HepG2 (cell line): ENCODE data around the gene SFXN5. TPM values are rescaled to one million over a fixed set of nuclear protein-coding genes. Genes with fewer than 3 reads are reported as not detected.

Experiments
- ATAC-seq: fragments of 200-7000 bp; cut with Tn5 transposase; 3 replicates; pipeline ENCODE4 v1.9.1; 2020; ENCODE audit warnings: mild to moderate bottlenecking, moderate library complexity
- BruUV-seq: library from RNA; stranded (reverse); fragments of 400-500 nt; replicated peaks from 2 replicates; lab custom pipeline; 2021; lab: Mats Ljungman, UMichigan
- CTCF ChIA-PET: fragments of 300-600 bp; formaldehyde crosslinking; extraction: SDS; loops from one replicate; lab custom pipeline; 2021; ENCODE audit warnings: low total read pairs, inconsistent platforms, low intra/inter-chr PET ratio; lab: Yijun Ruan, JAX
- POLR2A ChIA-PET: fragments of 350-600 bp; sonication (Branson Sonifier 250); formaldehyde crosslinking; loops from one replicate; lab custom pipeline; 2020; ENCODE audit warnings: antibody characterized with exemption, inconsistent platforms; lab: Yijun Ruan, JAX
- DNase-seq: peaks from one replicate; pipeline ENCODE4 v3.0.0-alpha.2; 2015; ENCODE audit warnings: low spot score
- FAIRE-seq: peaks from 3 replicates; lab custom pipeline; 2011; peaks lifted over from hg19 to GRCh38; lab: Jason Lieb, UNC
- H2AFZ ChIP-seq: one replicate; pipeline ENCODE4 v1.6.1; 2011; ENCODE audit warnings: low read length, inconsistent platforms
- H3K27ac ChIP-seq: fragments of 300-600 bp; 3 replicates; pipeline ENCODE4 v1.8.0; 2011; ENCODE audit warnings: mixed run types, mild to moderate bottlenecking, mixed read lengths, low read length, inconsistent platforms; ENCODE audit not compliant: insufficient read depth; ENCODE audit errors: extremely low read length
- H3K27me3 ChIP-seq, 2 experiments: fragments of 200-600 bp in 1 of 2; 2 replicates in 1 of 2; 3 replicates in 1 of 2; pipeline versions ENCODE4 v1.6.0 to v1.8.0; 2011; ENCODE audit warnings: low read length in 2 of 2, mild to moderate bottlenecking in 2 of 2, moderate library complexity in 2 of 2, inconsistent platforms in 1 of 2; ENCODE audit not compliant: insufficient read depth in 2 of 2, control insufficient read depth in 1 of 2
- H3K36me3 ChIP-seq, 2 experiments: fragments of 200-600 bp in 1 of 2; replicated peaks in 1 of 2; 2 replicates in 1 of 2; 3 replicates in 1 of 2; pipeline versions ENCODE4 v1.5.1 to v1.8.0; 2011; ENCODE audit warnings: low read length in 2 of 2, inconsistent platforms in 1 of 2; ENCODE audit not compliant: insufficient read depth in 2 of 2, control insufficient read depth in 1 of 2
- H3K4me1 ChIP-seq: 2 replicates; pipeline ENCODE4 v1.5.1; 2012; ENCODE audit warnings: low read length, inconsistent platforms; ENCODE audit not compliant: insufficient read depth
- H3K4me2 ChIP-seq: 2 replicates; pipeline ENCODE4 v1.6.0; 2011; ENCODE audit warnings: low read depth, low read length, inconsistent platforms
- H3K4me3 ChIP-seq, 3 experiments: fragments of 200-600 bp in 1 of 3; sonication (generic), shearing (Covaris generic) in 1 of 3; replicated peaks in 1 of 3; 2 replicates each; pipeline ENCODE4 v1.5.1; 2011 to 2016; ENCODE audit warnings: low read length in 3 of 3, inconsistent platforms in 2 of 3, low read depth in 2 of 3, mild to moderate bottlenecking in 2 of 3, control low read depth in 1 of 3, mixed read lengths in 1 of 3; ENCODE audit not compliant: insufficient read depth in 1 of 3
- H3K79me2 ChIP-seq: one replicate; pipeline ENCODE4 v1.6.1; 2011; ENCODE audit warnings: low read length, inconsistent platforms; ENCODE audit not compliant: insufficient read depth
- H3K9ac ChIP-seq: 2 replicates; pipeline ENCODE4 v1.6.0; 2011; ENCODE audit warnings: mild to moderate bottlenecking, low read depth, low read length, inconsistent platforms; ENCODE audit not compliant: insufficient read depth
- H3K9me3 ChIP-seq: 2 replicates; pipeline ENCODE4 v1.5.1; 2012; ENCODE audit warnings: mild to moderate bottlenecking, low read length
- H4K20me1 ChIP-seq: 2 replicates; pipeline ENCODE4 v1.6.0; 2011; ENCODE audit warnings: inconsistent platforms, mild to moderate bottlenecking, low read length, moderate library complexity; ENCODE audit not compliant: insufficient read depth
- EP300 ChIP-seq, 3 experiments: sonication (generic) in 1 of 3; formaldehyde crosslinking in 1 of 3; IDR thresholded peaks; 2 replicates each; pipeline versions ENCODE4 v1.5.1 to v1.6.1; 2011 to 2020; ENCODE audit warnings: low read depth in 2 of 3, low read length in 2 of 3, borderline replicate concordance in 1 of 3, improper control_type of control experiment in 1 of 3, mild to moderate bottlenecking in 1 of 3, missing genetic modification reagents in 1 of 3, moderate library complexity in 1 of 3
- NFKB2 ChIP-seq: sonication (generic); formaldehyde crosslinking; IDR thresholded peaks from 2 replicates; pipeline ENCODE4 v1.4.0; 2020; ENCODE audit warnings: missing genetic modification reagents, borderline replicate concordance
- PATZ1 ChIP-seq: sonication (generic); formaldehyde crosslinking; IDR thresholded peaks from 2 replicates; pipeline ENCODE4 v1.4.0; 2020; ENCODE audit warnings: missing genetic modification reagents
- ZBTB21 ChIP-seq: sonication (generic); formaldehyde crosslinking; IDR thresholded peaks from 2 replicates; pipeline ENCODE4 v1.4.0; 2020; ENCODE audit warnings: missing genetic modification reagents
- ZNF10 ChIP-seq: sonication (generic); formaldehyde crosslinking; IDR thresholded peaks from 2 replicates; pipeline ENCODE4 v1.4.0; 2020; ENCODE audit warnings: mild to moderate bottlenecking, low read depth, missing genetic modification reagents, borderline replicate concordance
- ZNF609 ChIP-seq: sonication (generic); formaldehyde crosslinking; IDR thresholded peaks from 2 replicates; pipeline ENCODE4 v1.4.0; 2020; ENCODE audit warnings: mild to moderate bottlenecking, missing genetic modification reagents, borderline replicate concordance
- ZNF773 ChIP-seq: sonication (generic); formaldehyde crosslinking; IDR thresholded peaks from 2 replicates; pipeline ENCODE4 v1.4.0; 2020; ENCODE audit warnings: missing genetic modification reagents, borderline replicate concordance
- WGBS: methylation state at CpG from one replicate; pipeline ENCODE4 v1.1.6; 2017; ENCODE audit warnings: low lambda C conversion rate; 5-methylcytosine and 5-hydroxymethylcytosine counted together
- in situ Hi-C: cut with HindIII; loops from 2 replicates; pipeline ENCODE4 v1.10.0; 2017; ENCODE audit warnings: low pct_unique_long_range_greater_than_20kb; ENCODE audit not compliant: extremely low pct_ligation_motif_present
- intact Hi-C: fragments of 100-400 bp; cut with micrococcal nuclease; formaldehyde crosslinking; loops from one replicate; pipeline ENCODE4 v1.10.0; 2022; ENCODE audit not compliant: unreplicated experiment
- polyA plus RNA-seq, 8 experiments: library from polyadenylated mRNA; depleted of rRNA in 3 of 8; stranded (reverse) in 7 of 8; unstranded in 1 of 8; fragments of >200 nt; fragmentation: Illumina TruSeq in 4 of 8; extraction: Trizol in 4 of 8; gene quantifications; 2 replicates each; pipeline versions ENCODE4 v1.2.1 to v1.2.3, GENCODE V29; 2011 to 2016; ENCODE audit warnings: low read depth in 4 of 8, missing spikeins in 1 of 8, mixed read lengths in 1 of 8; ENCODE audit not compliant: insufficient read depth in 1 of 8
- total RNA-seq, 5 experiments: library from RNA; depleted of rRNA; stranded (reverse); fragments of >200 nt; fragmentation: Illumina TruSeq; extraction: Trizol; gene quantifications; 2 replicates each; pipeline ENCODE4 v1.2.3, GENCODE V29; 2016; ENCODE audit warnings: low read depth in 1 of 5
- TF ChIP-seq, protein P1 (sequence below): sonication (generic); formaldehyde crosslinking; IDR thresholded peaks from 2 replicates; pipeline ENCODE4 v1.4.0; 2020; ENCODE audit warnings: missing genetic modification reagents
- TF ChIP-seq, protein P2 (sequence below): sonication (generic); formaldehyde crosslinking; IDR thresholded peaks from 2 replicates; pipeline ENCODE4 v1.9.0; 2021; ENCODE audit warnings: missing genetic modification reagents, borderline replicate concordance
- TF ChIP-seq, protein P3 (sequence below): sonication (generic); formaldehyde crosslinking; IDR thresholded peaks from 2 replicates; pipeline ENCODE4 v1.4.0; 2020; ENCODE audit warnings: mild to moderate bottlenecking, low read depth, missing genetic modification reagents

Gene SFXN5
- total and polyA plus RNA-seq, 2 of the 13 experiments (the other 11 are each of a cell fraction or from before 2014, with no cell fraction given): 34.9 to 37.4 TPM

DNA sequence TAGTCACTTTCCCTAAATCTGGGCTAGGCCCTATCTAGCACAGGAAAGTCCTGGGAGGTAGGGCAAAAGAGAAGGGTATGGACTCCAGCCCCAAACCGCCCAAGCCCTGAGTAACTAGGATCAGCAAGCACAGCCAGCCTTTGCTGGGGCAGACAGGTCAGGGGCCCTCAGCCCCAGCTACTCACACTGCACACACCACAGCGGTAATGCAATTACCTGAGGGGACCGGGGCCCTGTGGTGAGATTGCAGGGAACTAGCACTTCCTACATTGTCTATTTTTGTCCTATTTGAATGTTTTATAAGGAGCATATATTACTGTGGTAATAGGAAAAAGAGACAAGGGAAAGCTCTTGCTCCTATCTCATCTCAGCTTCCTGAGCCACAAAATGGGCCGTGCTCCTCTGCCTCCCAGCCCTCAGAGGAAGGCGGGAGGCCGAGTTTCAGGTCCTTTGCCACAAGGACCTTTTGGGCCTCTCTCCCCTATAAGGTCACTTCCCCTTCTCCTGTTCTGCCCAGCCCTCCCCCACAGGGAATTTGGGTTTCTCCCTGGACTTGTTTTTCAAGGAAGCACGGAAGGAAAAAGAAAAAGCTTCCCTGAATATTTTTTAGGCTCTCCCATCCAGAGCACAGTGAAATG, 20.8 kb upstream of the SFXN5 start:
- 12% methylated on average over 7 of the region's 7 CpGs for WGBS
- no TSS peak for BruUV-seq
- intact Hi-C loops: no loop called here
- Histone ChIP-seq H3K36me3 (peaks cover 13 to 15% of the 10 kb centered on the region in 2 experiments), H3K4me2 (peak overlapping the region; percentile 59), H3K27ac (peak overlapping the region; percentile 15), H2AFZ (no peak overlapping the region), H3K4me1 (peaks cover 62% of the 10 kb centered on the region), H3K9me3 (no peaks in the 10 kb centered on the region), H4K20me1 (peaks cover 43% of the 10 kb centered on the region), H3K9ac (0 out of 2 replicates have a peak overlapping the region, but pooled peaks have one; percentile 1), H3K27me3 (no peaks in the 10 kb centered on the region), H3K79me2 (peaks cover 11% of the 10 kb centered on the region), H3K4me3 (peak overlapping the region in 1 of 3 experiments; percentile 26; a peak in 2 of 6 replicates)
- DNase-seq (peak; percentile 49), FAIRE-seq (peak; percentile 60), ATAC-seq (peak; percentile 90)
- ChIA-PET POLR2A (interaction anchor here (0.7 to 3.4 kb wide), 4 partner anchors 20 to 91 kb away, joined by 3 to 17 read pairs (median 4); partner anchors contain the start of genes RAB11FIP5 and SFXN5), CTCF (no interaction called here)
- in situ Hi-C loops: no loop called here
- TF ChIP-seq ZNF609 (CRISPR knock-in tag) (no peak), PATZ1 (CRISPR knock-in tag) (no peak; the same call in 1 of the 2 replicates), ZNF10 (no peak), EP300 (IDR thresholded peaks at IDR 0.05; ENCODE audit: low read depth in 2 of 2, low read length in 2 of 2) (peak in 1 of 2 experiments; percentile 12; a peak in 1 of 4 replicates), EP300 (CRISPR knock-in tag; IDR thresholded peaks at IDR 0.05; ENCODE audit: borderline replicate concordance) (no peak), ZNF773 (CRISPR knock-in tag) (no peak), ZBTB21 (CRISPR knock-in tag) (no peak), NFKB2 (no peak)
- TF ChIP-seq, protein P1, sequence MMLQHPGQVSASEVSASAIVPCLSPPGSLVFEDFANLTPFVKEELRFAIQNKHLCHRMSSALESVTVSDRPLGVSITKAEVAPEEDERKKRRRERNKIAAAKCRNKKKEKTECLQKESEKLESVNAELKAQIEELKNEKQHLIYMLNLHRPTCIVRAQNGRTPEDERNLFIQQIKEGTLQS (CRISPR knock-in tag): no peak
- TF ChIP-seq, protein P2, sequence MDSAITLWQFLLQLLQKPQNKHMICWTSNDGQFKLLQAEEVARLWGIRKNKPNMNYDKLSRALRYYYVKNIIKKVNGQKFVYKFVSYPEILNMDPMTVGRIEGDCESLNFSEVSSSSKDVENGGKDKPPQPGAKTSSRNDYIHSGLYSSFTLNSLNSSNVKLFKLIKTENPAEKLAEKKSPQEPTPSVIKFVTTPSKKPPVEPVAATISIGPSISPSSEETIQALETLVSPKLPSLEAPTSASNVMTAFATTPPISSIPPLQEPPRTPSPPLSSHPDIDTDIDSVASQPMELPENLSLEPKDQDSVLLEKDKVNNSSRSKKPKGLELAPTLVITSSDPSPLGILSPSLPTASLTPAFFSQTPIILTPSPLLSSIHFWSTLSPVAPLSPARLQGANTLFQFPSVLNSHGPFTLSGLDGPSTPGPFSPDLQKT: no peak
- TF ChIP-seq, protein P3, sequence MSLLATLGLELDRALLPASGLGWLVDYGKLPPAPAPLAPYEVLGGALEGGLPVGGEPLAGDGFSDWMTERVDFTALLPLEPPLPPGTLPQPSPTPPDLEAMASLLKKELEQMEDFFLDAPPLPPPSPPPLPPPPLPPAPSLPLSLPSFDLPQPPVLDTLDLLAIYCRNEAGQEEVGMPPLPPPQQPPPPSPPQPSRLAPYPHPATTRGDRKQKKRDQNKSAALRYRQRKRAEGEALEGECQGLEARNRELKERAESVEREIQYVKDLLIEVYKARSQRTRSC (CRISPR knock-in tag): no peak
